T47D (cell line): Measurements from ENCODE around the gene APBA2.

Experiments
- DNase-seq, 2 experiments: peaks; one replicate each; pipeline versions ENCODE4 v3.0.0 to v3.0.0-alpha.2; 2011 to 2012; ENCODE audit warnings: low read depth in 1 of 2, low spot score in 1 of 2
- JUND ChIP-seq: IDR thresholded peaks from 2 replicates; pipeline ENCODE4 v1.6.1; 2012; ENCODE audit warnings: low read depth
- in situ Hi-C: cut with HindIII; loops from 2 replicates; pipeline ENCODE4 v1.10.0; 2016; ENCODE audit warnings: low sequenced_read_pairs, low pct_unique_long_range_greater_than_20kb

Gene APBA2

GRCh38 chr15:29054171-29055045 is 168.6 kb downstream of the APBA2 start:
- in situ Hi-C loops, result no loop called here
- no peak for TF ChIP-seq JUND
- DNase-seq, result no peak

- no peak for TF ChIP-seq JUND
- no peak for DNase-seq
- in situ Hi-C loops, result no loop called here
Measured at GRCh38 chr15:29055876-29056275, 170.1 kb downstream of the APBA2 start.

GRCh38 chr15:29056839-29057450 is 171.2 kb downstream of the APBA2 start:
- no peak for TF ChIP-seq JUND
- in situ Hi-C loops, result no loop called here
- no peak for DNase-seq

GRCh38 chr15:29057856-29058255 is 172.1 kb downstream of the APBA2 start:
- TF ChIP-seq JUND, result no peak
- DNase-seq, result no peak
- in situ Hi-C loops, result no loop called here

- in situ Hi-C loops, result no loop called here
- DNase-seq, result no peak
- TF ChIP-seq JUND, result no peak
Measured at GRCh38 chr15:29058903-29059539, 173.2 kb downstream of the APBA2 start.

- DNase-seq, result no peak
- TF ChIP-seq JUND, result no peak
- in situ Hi-C loops, result no loop called here
Measured at GRCh38 chr15:29059871-29060640, 174.3 kb downstream of the APBA2 start.

- no peak for DNase-seq
- TF ChIP-seq JUND, result no peak
- in situ Hi-C loops, result no loop called here
Measured at GRCh38 chr15:29061746-29062145, 176.0 kb downstream of the APBA2 start.

GRCh38 chr15:29062179-29062591 is 176.4 kb downstream of the APBA2 start:
- DNase-seq, result no peak
- TF ChIP-seq JUND, result no peak
- in situ Hi-C loops, result no loop called here

GRCh38 chr15:29062626-29063025 is 176.9 kb downstream of the APBA2 start:
- in situ Hi-C loops, result no loop called here
- no peak for DNase-seq
- TF ChIP-seq JUND, result no peak

- no peak for TF ChIP-seq JUND
- in situ Hi-C loops, result no loop called here
- DNase-seq, result no peak
Measured at GRCh38 chr15:29063646-29064045, 177.9 kb downstream of the APBA2 start.

GRCh38 chr15:29064290-29064689 is 178.5 kb downstream of the APBA2 start:
- TF ChIP-seq JUND, result no peak
- in situ Hi-C loops, result no loop called here
- DNase-seq, result no peak

- in situ Hi-C loops, result no loop called here
- TF ChIP-seq JUND, result no peak
- no peak for DNase-seq
Measured at GRCh38 chr15:29064731-29065130, 179.0 kb downstream of the APBA2 start.
